T-helper 17 cell (primary cell): ENCODE data around the gene TSPO2. TPM values are rescaled to one million over a fixed set of nuclear protein-coding genes. Genes with fewer than 3 reads are reported as not detected.
A peak's percentile ranks its signal among the peaks of the same experiment; 100 is the strongest.
"Not testable (repeated sequence)": the region's sequence is repeated elsewhere in the genome, so short reads cannot be mapped to it uniquely, and the experiment has no call there.

Source experiments
- ATAC-seq: fragments of 150-1000 bp; cut with Tn5 transposase; 2 replicates; pipeline ENCODE4 v1.10.0; 2021; ENCODE audit warnings: mild to moderate bottlenecking, moderate library complexity
- DNase-seq, 3 donors: peaks; one replicate each; pipeline versions ENCODE4 v3.0.0 to v3.0.0-alpha.2; 2020 to 2021
- H3K9me3 ChIP-seq: one replicate; pipeline ENCODE4 v1.7.0; 2013; ENCODE audit warnings: low read length, mild to moderate bottlenecking; ENCODE audit not compliant: control insufficient read depth, poor library complexity, severe bottlenecking
- H3K27ac Mint-ChIP-seq: one replicate; pipeline ENCODE4 v1.8.0; 2022; ENCODE audit warnings: mild to moderate bottlenecking, moderate library complexity, mixed read lengths
- H3K27me3 Mint-ChIP-seq: one replicate; pipeline ENCODE4 v1.8.0; 2022; ENCODE audit warnings: mixed read lengths
- H3K36me3 Mint-ChIP-seq: one replicate; pipeline ENCODE4 v1.8.0; 2022; ENCODE audit warnings: low read depth, mixed read lengths
- H3K4me1 Mint-ChIP-seq: one replicate; pipeline ENCODE4 v1.8.0; 2022; ENCODE audit warnings: mild to moderate bottlenecking, mixed read lengths
- H3K4me3 Mint-ChIP-seq: one replicate; pipeline ENCODE4 v1.8.0; 2022; ENCODE audit warnings: mild to moderate bottlenecking, moderate library complexity, mixed read lengths
- total RNA-seq, 4 donors: library from RNA in 2 of 4; stranded (reverse) in 2 of 4; gene quantifications; one replicate each; pipeline ENCODE4 v1.2.3 and lab custom pipeline; 2022 to 2026

Gene TSPO2
- total RNA-seq (not detected), total RNA-seq (lab: John Stamatoyannopoulos, UW) (0 reads per million in 2 donors)

GRCh38 chr6:41042226-41043055 is at the start of gene TSPO2:
Gene TSPO2, plus strand, starts transcription at chr6:41042467. Its CDS starts 519 bp downstream, at chr6:41042986.
- H3K27ac Mint-ChIP-seq, result peak within 1 kb of the TSS; percentile 6
- no peak within 1 kb of the TSS for H3K4me3 Mint-ChIP-seq
- no peaks in the 10 kb centered on the region for H3K36me3 Mint-ChIP-seq
- no peak for ATAC-seq
- no peaks in the 10 kb centered on the region for H3K9me3 ChIP-seq
- peaks cover 2% of the 10 kb centered on the region for H3K4me1 Mint-ChIP-seq
- no peaks in the 10 kb centered on the region for H3K27me3 Mint-ChIP-seq
- no peak for DNase-seq

GRCh38 chr6:40992746-40993145 is 49.5 kb upstream of the TSPO2 start:
- no peaks in the 10 kb centered on the region for H3K9me3 ChIP-seq
- H3K27ac Mint-ChIP-seq, result no peak overlapping the region
- peaks cover 96% of the 10 kb centered on the region for H3K27me3 Mint-ChIP-seq
- peaks cover 15% of the 10 kb centered on the region for H3K36me3 Mint-ChIP-seq
- DNase-seq, result no peak
- ATAC-seq, result no peak
- H3K4me1 Mint-ChIP-seq, result peaks cover 5% of the 10 kb centered on the region
- H3K4me3 Mint-ChIP-seq, result no peak overlapping the region

- no peak for DNase-seq
- Mint-ChIP-seq H3K4me3 (no peak overlapping the region), H3K27me3 (peaks cover 84% of the 10 kb centered on the region), H3K27ac (no peak overlapping the region), H3K4me1 (peaks cover 7% of the 10 kb centered on the region), H3K36me3 (peaks cover 13% of the 10 kb centered on the region)
- no peaks in the 10 kb centered on the region for H3K9me3 ChIP-seq
- ATAC-seq, result no peak
Observed at GRCh38 chr6:40996591-40997233, 45.6 kb upstream of the TSPO2 start.

- H3K27me3 Mint-ChIP-seq, result peaks cover 84% of the 10 kb centered on the region
- H3K4me3 Mint-ChIP-seq, result no peak overlapping the region
- no peak for DNase-seq
- ATAC-seq, result no peak
- H3K36me3 Mint-ChIP-seq, result peaks cover 14% of the 10 kb centered on the region
- H3K9me3 ChIP-seq, result no peaks in the 10 kb centered on the region
- no peak overlapping the region for H3K27ac Mint-ChIP-seq
- H3K4me1 Mint-ChIP-seq, result peaks cover 7% of the 10 kb centered on the region
Observed at GRCh38 chr6:40997234-40997957, 44.9 kb upstream of the TSPO2 start.

GRCh38 chr6:40998661-40999060 is 43.6 kb upstream of the TSPO2 start:
- no peak overlapping the region for H3K27ac Mint-ChIP-seq
- no peaks in the 10 kb centered on the region for H3K9me3 ChIP-seq
- DNase-seq (no peak), ATAC-seq (no peak)
- H3K36me3 Mint-ChIP-seq, result peaks cover 6% of the 10 kb centered on the region
- H3K27me3 Mint-ChIP-seq, result peaks cover 82% of the 10 kb centered on the region
- H3K4me3 Mint-ChIP-seq, result no peak overlapping the region
- peaks cover 4% of the 10 kb centered on the region for H3K4me1 Mint-ChIP-seq

GRCh38 chr6:40999569-40999968 is 42.7 kb upstream of the TSPO2 start:
- H3K4me3 Mint-ChIP-seq, result no peak overlapping the region
- peak; percentile 39 for ATAC-seq
- peaks cover 7% of the 10 kb centered on the region for H3K36me3 Mint-ChIP-seq
- H3K9me3 ChIP-seq, result no peaks in the 10 kb centered on the region
- H3K27ac Mint-ChIP-seq, result no peak overlapping the region
- H3K4me1 Mint-ChIP-seq, result peaks cover 4% of the 10 kb centered on the region
- peaks cover 82% of the 10 kb centered on the region for H3K27me3 Mint-ChIP-seq
- no peak for DNase-seq

GRCh38 chr6:41000248-41000647 is 42.0 kb upstream of the TSPO2 start:
- ATAC-seq (no peak), DNase-seq (no peak)
- H3K4me1 Mint-ChIP-seq, result peaks cover 6% of the 10 kb centered on the region
- H3K36me3 Mint-ChIP-seq, result peaks cover 8% of the 10 kb centered on the region
- H3K27ac Mint-ChIP-seq, result no peak overlapping the region
- H3K27me3 Mint-ChIP-seq, result peaks cover 82% of the 10 kb centered on the region
- H3K4me3 Mint-ChIP-seq, result no peak overlapping the region
- H3K9me3 ChIP-seq, result no peaks in the 10 kb centered on the region

- Mint-ChIP-seq H3K4me3 (no peak overlapping the region), H3K36me3 (peaks cover 7% of the 10 kb centered on the region), H3K27me3 (peaks cover 65% of the 10 kb centered on the region), H3K27ac (no peak overlapping the region), H3K4me1 (peaks cover 10% of the 10 kb centered on the region)
- no peak for DNase-seq
- H3K9me3 ChIP-seq, result no peaks in the 10 kb centered on the region
- no peak for ATAC-seq
Observed at GRCh38 chr6:41002168-41002567, 40.1 kb upstream of the TSPO2 start.

- H3K27me3 Mint-ChIP-seq, result peaks cover 51% of the 10 kb centered on the region
- H3K27ac Mint-ChIP-seq, result peak overlapping the region; percentile 11
- not testable (repeated sequence) for H3K36me3 Mint-ChIP-seq, H3K4me1 Mint-ChIP-seq, H3K9me3 ChIP-seq, H3K4me3 Mint-ChIP-seq
- peak; percentile 16 to 44 (median 22) for DNase-seq
- ATAC-seq, result peak; percentile 64
Observed at GRCh38 chr6:41006217-41006616, 36.0 kb upstream of the TSPO2 start.

- not testable (repeated sequence) for H3K4me3 Mint-ChIP-seq, H3K4me1 Mint-ChIP-seq, H3K36me3 Mint-ChIP-seq, ATAC-seq, H3K9me3 ChIP-seq, H3K27ac Mint-ChIP-seq, DNase-seq
- peaks cover 47% of the 10 kb centered on the region for H3K27me3 Mint-ChIP-seq
Observed at GRCh38 chr6:41006980-41007379, 35.3 kb upstream of the TSPO2 start.

GRCh38 chr6:41008011-41008410 is 34.3 kb upstream of the TSPO2 start:
- peaks cover 6% of the 10 kb centered on the region for H3K4me1 Mint-ChIP-seq
- ATAC-seq, result no peak
- no peak for DNase-seq
- H3K4me3 Mint-ChIP-seq, result no peak overlapping the region
- no peaks in the 10 kb centered on the region for H3K9me3 ChIP-seq
- H3K36me3 Mint-ChIP-seq, result peaks cover 10% of the 10 kb centered on the region
- H3K27me3 Mint-ChIP-seq, result peaks cover 42% of the 10 kb centered on the region
- H3K27ac Mint-ChIP-seq, result no peak overlapping the region

- no peaks in the 10 kb centered on the region for H3K9me3 ChIP-seq
- H3K27me3 Mint-ChIP-seq, result peaks cover 25% of the 10 kb centered on the region
- peaks cover 9% of the 10 kb centered on the region for H3K36me3 Mint-ChIP-seq
- ATAC-seq (no peak), DNase-seq (no peak)
- peaks cover 6% of the 10 kb centered on the region for H3K4me1 Mint-ChIP-seq
- H3K27ac Mint-ChIP-seq, result no peak overlapping the region
- H3K4me3 Mint-ChIP-seq, result no peak overlapping the region
Observed at GRCh38 chr6:41009669-41010068, 32.6 kb upstream of the TSPO2 start.

- ATAC-seq (no peak), DNase-seq (no peak)
- H3K27me3 Mint-ChIP-seq, result peaks cover 17% of the 10 kb centered on the region
- no peaks in the 10 kb centered on the region for H3K4me1 Mint-ChIP-seq
- H3K4me3 Mint-ChIP-seq, result no peak overlapping the region
- H3K36me3 Mint-ChIP-seq, result peaks cover 7% of the 10 kb centered on the region
- no peaks in the 10 kb centered on the region for H3K9me3 ChIP-seq
- H3K27ac Mint-ChIP-seq, result no peak overlapping the region
Observed at GRCh38 chr6:41011673-41012072, 30.6 kb upstream of the TSPO2 start.
